ENCODE data around the gene ASZ1. TPM values are rescaled to one million over a fixed set of nuclear protein-coding genes. Genes with fewer than 3 reads are reported as not detected.

ASZ1 gene
- total and polyA plus RNA-seq, 9 donors, result 0.21 TPM; not detected in 8

GRCh38 chr7:117384688-117385362 lies 42.5 kb downstream of the ASZ1 start:
- no peak overlapping the region for H3K4me3 ChIP-seq (ENCODE audit: low read length)
- no peaks in the 10 kb centered on the region for H3K27me3 ChIP-seq (ENCODE audit: control insufficient read depth, insufficient read depth, low read length)
- 83% methylated on average over 1 of the region's 5 CpGs for WGBS (ENCODE audit: insufficient coverage)
- no peak overlapping the region for H3K27ac ChIP-seq (ENCODE audit: low read length)
- H3K36me3 ChIP-seq (ENCODE audit: control insufficient read depth, insufficient read depth, low read length), result no peaks in the 10 kb centered on the region
- H3K4me1 ChIP-seq (ENCODE audit: control insufficient read depth, insufficient read depth, low read length), result no peaks in the 10 kb centered on the region
- H3K9me3 ChIP-seq (replicated peaks; ENCODE audit: control insufficient read depth, low read depth, low read length), result no peaks in the 10 kb centered on the region
- no peak for DNase-seq

- no peaks in the 10 kb centered on the region for H3K4me1 ChIP-seq (ENCODE audit: control insufficient read depth, insufficient read depth, low read length)
- no peak overlapping the region for H3K4me3 ChIP-seq (ENCODE audit: low read length)
- no peaks in the 10 kb centered on the region for H3K9me3 ChIP-seq (replicated peaks; ENCODE audit: control insufficient read depth, low read depth, low read length)
- no peak overlapping the region for H3K27ac ChIP-seq (ENCODE audit: low read length)
- H3K27me3 ChIP-seq (ENCODE audit: control insufficient read depth, insufficient read depth, low read length), result no peaks in the 10 kb centered on the region
- no CpG with 5 or more reads among the region's 3 CpGs for WGBS (ENCODE audit: insufficient coverage)
- DNase-seq, result no peak
- H3K36me3 ChIP-seq (ENCODE audit: control insufficient read depth, insufficient read depth, low read length), result no peaks in the 10 kb centered on the region
Measured at GRCh38 chr7:117383483-117384189, 43.7 kb downstream of the ASZ1 start.

GRCh38 chr7:117383046-117383445 lies 44.2 kb downstream of the ASZ1 start:
- no peak for DNase-seq
- WGBS (ENCODE audit: insufficient coverage), result no CpG with 5 or more reads among the region's 2 CpGs
- Histone ChIP-seq H3K4me3 (ENCODE audit: low read length) (no peak overlapping the region), H3K36me3 (ENCODE audit: control insufficient read depth, insufficient read depth, low read length) (no peaks in the 10 kb centered on the region), H3K27me3 (ENCODE audit: control insufficient read depth, insufficient read depth, low read length) (no peaks in the 10 kb centered on the region), H3K4me1 (ENCODE audit: control insufficient read depth, insufficient read depth, low read length) (no peaks in the 10 kb centered on the region), H3K9me3 (replicated peaks; ENCODE audit: control insufficient read depth, low read depth, low read length) (no peaks in the 10 kb centered on the region), H3K27ac (ENCODE audit: low read length) (no peak overlapping the region)

- H3K4me1 ChIP-seq (ENCODE audit: control insufficient read depth, insufficient read depth, low read length), result no peaks in the 10 kb centered on the region
- no peaks in the 10 kb centered on the region for H3K36me3 ChIP-seq (ENCODE audit: control insufficient read depth, insufficient read depth, low read length)
- no peaks in the 10 kb centered on the region for H3K27me3 ChIP-seq (ENCODE audit: control insufficient read depth, insufficient read depth, low read length)
- no peak overlapping the region for H3K4me3 ChIP-seq (ENCODE audit: low read length)
- no peak for DNase-seq
- no peak overlapping the region for H3K27ac ChIP-seq (ENCODE audit: low read length)
- H3K9me3 ChIP-seq (replicated peaks; ENCODE audit: control insufficient read depth, low read depth, low read length), result no peaks in the 10 kb centered on the region
Measured at GRCh38 chr7:117381362-117381761, 45.9 kb downstream of the ASZ1 start.

GRCh38 chr7:117375380-117375779 lies 51.9 kb downstream of the ASZ1 start:
- no peak for DNase-seq
- Histone ChIP-seq H3K4me3 (ENCODE audit: low read length) (no peak overlapping the region), H3K27me3 (ENCODE audit: control insufficient read depth, insufficient read depth, low read length) (no peaks in the 10 kb centered on the region), H3K9me3 (replicated peaks; ENCODE audit: control insufficient read depth, low read depth, low read length) (no peaks in the 10 kb centered on the region), H3K36me3 (ENCODE audit: control insufficient read depth, insufficient read depth, low read length) (no peaks in the 10 kb centered on the region), H3K27ac (ENCODE audit: low read length) (no peak overlapping the region), H3K4me1 (ENCODE audit: control insufficient read depth, insufficient read depth, low read length) (no peaks in the 10 kb centered on the region)
- no CpG with 5 or more reads among the region's 2 CpGs for WGBS (ENCODE audit: insufficient coverage)

- Histone ChIP-seq H3K27me3 (ENCODE audit: control insufficient read depth, insufficient read depth, low read length) (no peaks in the 10 kb centered on the region), H3K36me3 (ENCODE audit: control insufficient read depth, insufficient read depth, low read length) (no peaks in the 10 kb centered on the region), H3K9me3 (replicated peaks; ENCODE audit: control insufficient read depth, low read depth, low read length) (no peaks in the 10 kb centered on the region), H3K4me1 (ENCODE audit: control insufficient read depth, insufficient read depth, low read length) (no peaks in the 10 kb centered on the region), H3K4me3 (ENCODE audit: low read length) (no peak overlapping the region), H3K27ac (ENCODE audit: low read length) (no peak overlapping the region)
- no peak for DNase-seq
- WGBS (ENCODE audit: insufficient coverage), result no CpG with 5 or more reads among the region's 1 CpG
Measured at GRCh38 chr7:117372073-117372472, 55.2 kb downstream of the ASZ1 start.

GRCh38 chr7:117364339-117365080 lies 62.8 kb downstream of the ASZ1 start:
- Histone ChIP-seq H3K36me3 (ENCODE audit: control insufficient read depth, insufficient read depth, low read length) (no peaks in the 10 kb centered on the region), H3K4me1 (ENCODE audit: control insufficient read depth, insufficient read depth, low read length) (no peaks in the 10 kb centered on the region), H3K27me3 (ENCODE audit: control insufficient read depth, insufficient read depth, low read length) (no peaks in the 10 kb centered on the region), H3K4me3 (ENCODE audit: low read length) (no peak overlapping the region), H3K27ac (ENCODE audit: low read length) (no peak overlapping the region), H3K9me3 (replicated peaks; ENCODE audit: control insufficient read depth, low read depth, low read length) (no peaks in the 10 kb centered on the region)
- no peak for DNase-seq

GRCh38 chr7:117362294-117362888 lies 64.9 kb downstream of the ASZ1 start:
- no peak for DNase-seq
- H3K36me3 ChIP-seq (ENCODE audit: control insufficient read depth, insufficient read depth, low read length), result no peaks in the 10 kb centered on the region
- no peaks in the 10 kb centered on the region for H3K9me3 ChIP-seq (replicated peaks; ENCODE audit: control insufficient read depth, low read depth, low read length)
- no peaks in the 10 kb centered on the region for H3K4me1 ChIP-seq (ENCODE audit: control insufficient read depth, insufficient read depth, low read length)
- no peak overlapping the region for H3K4me3 ChIP-seq (ENCODE audit: low read length)
- H3K27ac ChIP-seq (ENCODE audit: low read length), result no peak overlapping the region
- no peaks in the 10 kb centered on the region for H3K27me3 ChIP-seq (ENCODE audit: control insufficient read depth, insufficient read depth, low read length)

- no CpG with 5 or more reads among the region's 1 CpG for WGBS (ENCODE audit: insufficient coverage)
- no peak for DNase-seq
- Histone ChIP-seq H3K9me3 (replicated peaks; ENCODE audit: control insufficient read depth, low read depth, low read length) (no peaks in the 10 kb centered on the region), H3K36me3 (ENCODE audit: control insufficient read depth, insufficient read depth, low read length) (no peaks in the 10 kb centered on the region), H3K4me1 (ENCODE audit: control insufficient read depth, insufficient read depth, low read length) (no peaks in the 10 kb centered on the region), H3K4me3 (ENCODE audit: low read length) (no peak overlapping the region), H3K27me3 (ENCODE audit: control insufficient read depth, insufficient read depth, low read length) (no peaks in the 10 kb centered on the region), H3K27ac (ENCODE audit: low read length) (no peak overlapping the region)
Measured at GRCh38 chr7:117350027-117350426, 77.3 kb downstream of the ASZ1 start.

- Histone ChIP-seq H3K27me3 (ENCODE audit: control insufficient read depth, insufficient read depth, low read length) (no peaks in the 10 kb centered on the region), H3K4me3 (ENCODE audit: low read length) (no peak overlapping the region), H3K9me3 (replicated peaks; ENCODE audit: control insufficient read depth, low read depth, low read length) (no peaks in the 10 kb centered on the region), H3K4me1 (ENCODE audit: control insufficient read depth, insufficient read depth, low read length) (no peaks in the 10 kb centered on the region), H3K27ac (ENCODE audit: low read length) (no peak overlapping the region), H3K36me3 (ENCODE audit: control insufficient read depth, insufficient read depth, low read length) (no peaks in the 10 kb centered on the region)
- no CpG with 5 or more reads among the region's 2 CpGs for WGBS (ENCODE audit: insufficient coverage)
- no peak for DNase-seq
Measured at GRCh38 chr7:117349570-117349969, 77.7 kb downstream of the ASZ1 start.
